ENCODE results near the gene OR6M1. TPM values are rescaled to one million over a fixed set of nuclear protein-coding genes. Genes with fewer than 3 reads are reported as not detected.

OR6M1 gene
- total and polyA plus RNA-seq, 2 donors from 2014 or later: not detected

GRCh38 chr11:123778511-123778910, 27.6 kb downstream of the OR6M1 start:
- Histone ChIP-seq H3K27ac (ENCODE audit: low read depth in 2 of 2, low read length in 2 of 2) (no peak overlapping the region), H3K4me3 (ENCODE audit: low read length in 3 of 3) (no peak overlapping the region), H3K4me1 (ENCODE audit: control insufficient read depth in 2 of 3, insufficient read depth in 2 of 3, low read depth in 1 of 3, low read length in 3 of 3) (no peaks in the 10 kb centered on the region), H3K27me3 (ENCODE audit: control insufficient read depth, insufficient read depth, low read length) (no peaks in the 10 kb centered on the region), H3K9ac (ENCODE audit: low read length in 3 of 3) (no peak overlapping the region), H3K9me3 (ENCODE audit: control insufficient read depth in 2 of 3, insufficient read depth in 1 of 3, low read length in 3 of 3) (no peaks in the 10 kb centered on the region), H3K36me3 (ENCODE audit: control insufficient read depth in 2 of 3, insufficient read depth in 3 of 3, low read length in 3 of 3) (no peaks in the 10 kb centered on the region)
- no peak for DNase-seq
- no peak for TF ChIP-seq CTCF (IDR thresholded peaks at IDR 0.05; ENCODE audit: borderline replicate concordance, extremely low read depth, insufficient read depth)
- FAIRE-seq: no peak
- intact Hi-C loops (cut with DNase I): no loop called here

- DNase-seq (no peak), FAIRE-seq (no peak)
- Histone ChIP-seq H3K27me3 (ENCODE audit: control insufficient read depth, insufficient read depth, low read length) (no peaks in the 10 kb centered on the region), H3K4me3 (ENCODE audit: low read length in 3 of 3) (no peak overlapping the region), H3K36me3 (ENCODE audit: control insufficient read depth in 2 of 3, insufficient read depth in 3 of 3, low read length in 3 of 3) (no peaks in the 10 kb centered on the region), H3K9me3 (ENCODE audit: control insufficient read depth in 2 of 3, insufficient read depth in 1 of 3, low read length in 3 of 3) (no peaks in the 10 kb centered on the region), H3K27ac (ENCODE audit: low read depth in 2 of 2, low read length in 2 of 2) (no peak overlapping the region), H3K4me1 (ENCODE audit: control insufficient read depth in 2 of 3, insufficient read depth in 2 of 3, low read depth in 1 of 3, low read length in 3 of 3) (no peaks in the 10 kb centered on the region), H3K9ac (ENCODE audit: low read length in 3 of 3) (no peak overlapping the region)
- TF ChIP-seq CTCF (IDR thresholded peaks at IDR 0.05; ENCODE audit: borderline replicate concordance, extremely low read depth, insufficient read depth): no peak
- intact Hi-C loops (cut with DNase I): no loop called here
Observed at GRCh38 chr11:123775715-123776549, 30.2 kb downstream of the OR6M1 start.

GRCh38 chr11:123775289-123775688, 30.9 kb downstream of the OR6M1 start:
- Histone ChIP-seq H3K27me3 (ENCODE audit: control insufficient read depth, insufficient read depth, low read length) (no peaks in the 10 kb centered on the region), H3K9me3 (ENCODE audit: control insufficient read depth in 2 of 3, insufficient read depth in 1 of 3, low read length in 3 of 3) (no peaks in the 10 kb centered on the region), H3K4me1 (ENCODE audit: control insufficient read depth in 2 of 3, insufficient read depth in 2 of 3, low read depth in 1 of 3, low read length in 3 of 3) (no peaks in the 10 kb centered on the region), H3K27ac (ENCODE audit: low read depth in 2 of 2, low read length in 2 of 2) (no peak overlapping the region), H3K9ac (ENCODE audit: low read length in 3 of 3) (no peak overlapping the region), H3K4me3 (ENCODE audit: low read length in 3 of 3) (no peak overlapping the region), H3K36me3 (ENCODE audit: control insufficient read depth in 2 of 3, insufficient read depth in 3 of 3, low read length in 3 of 3) (no peaks in the 10 kb centered on the region)
- DNase-seq (no peak), FAIRE-seq (no peak)
- TF ChIP-seq CTCF (IDR thresholded peaks at IDR 0.05; ENCODE audit: borderline replicate concordance, extremely low read depth, insufficient read depth): no peak
- intact Hi-C loops (cut with DNase I): no loop called here

Measured in kidney (tissue), 14 donors.